HS-5 (cell line): ENCODE data around the gene SLC40A1.

Source experiments
- DNase-seq: peaks from one replicate; pipeline ENCODE4 v3.0.0-alpha.2; 2012; ENCODE audit warnings: low read depth

The SLC40A1 gene

DNA sequence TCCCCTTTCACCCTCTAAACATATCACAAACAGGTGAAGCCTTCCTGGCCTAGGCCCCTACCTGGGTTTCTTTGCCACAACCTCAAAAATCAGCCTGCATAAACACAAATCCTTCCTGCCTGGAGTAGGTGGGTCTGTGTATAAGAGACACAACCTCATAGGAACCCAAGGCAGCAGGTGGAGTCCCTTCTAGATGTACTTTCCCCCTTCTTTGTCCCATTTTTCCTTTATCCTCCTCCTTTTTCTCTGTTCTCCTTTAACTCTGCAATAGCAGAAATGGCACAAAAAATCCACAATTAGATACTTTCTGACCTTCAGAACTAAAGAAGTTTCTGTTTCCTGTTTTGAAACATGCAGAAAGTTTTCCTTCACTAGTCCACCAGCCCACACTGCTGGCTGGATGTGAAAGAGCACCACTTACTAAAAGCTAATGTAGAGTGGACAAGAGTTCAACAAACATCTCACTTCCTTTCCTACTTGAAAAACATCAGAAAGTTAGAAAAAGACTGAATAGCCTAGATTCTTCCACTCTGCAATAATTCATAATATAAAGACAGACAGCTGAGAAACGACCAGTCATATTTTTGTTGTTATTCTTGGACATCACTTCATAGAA lies 11.2 kb downstream of the SLC40A1 start:
- DNase-seq = no peak

DNA sequence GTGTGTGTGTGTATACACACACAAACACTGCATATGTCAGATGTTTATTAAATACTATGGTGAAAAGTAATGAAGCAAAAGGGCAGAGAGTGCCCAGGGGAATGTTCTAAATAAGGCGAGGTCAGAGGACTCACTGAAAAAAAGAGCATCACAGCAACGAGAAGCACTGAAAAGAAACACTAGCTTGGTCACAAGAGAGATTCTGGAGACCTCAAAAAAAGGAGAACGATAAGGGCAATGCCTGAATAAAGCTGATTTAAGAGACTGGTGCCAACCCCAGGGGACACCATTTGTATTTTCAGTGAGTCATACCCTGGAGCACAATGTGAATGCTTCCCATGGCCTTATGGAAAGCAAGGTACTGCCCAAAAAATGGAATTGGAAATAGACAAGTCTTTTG lies 14.5 kb downstream of the SLC40A1 start:
- DNase-seq = no peak

DNA sequence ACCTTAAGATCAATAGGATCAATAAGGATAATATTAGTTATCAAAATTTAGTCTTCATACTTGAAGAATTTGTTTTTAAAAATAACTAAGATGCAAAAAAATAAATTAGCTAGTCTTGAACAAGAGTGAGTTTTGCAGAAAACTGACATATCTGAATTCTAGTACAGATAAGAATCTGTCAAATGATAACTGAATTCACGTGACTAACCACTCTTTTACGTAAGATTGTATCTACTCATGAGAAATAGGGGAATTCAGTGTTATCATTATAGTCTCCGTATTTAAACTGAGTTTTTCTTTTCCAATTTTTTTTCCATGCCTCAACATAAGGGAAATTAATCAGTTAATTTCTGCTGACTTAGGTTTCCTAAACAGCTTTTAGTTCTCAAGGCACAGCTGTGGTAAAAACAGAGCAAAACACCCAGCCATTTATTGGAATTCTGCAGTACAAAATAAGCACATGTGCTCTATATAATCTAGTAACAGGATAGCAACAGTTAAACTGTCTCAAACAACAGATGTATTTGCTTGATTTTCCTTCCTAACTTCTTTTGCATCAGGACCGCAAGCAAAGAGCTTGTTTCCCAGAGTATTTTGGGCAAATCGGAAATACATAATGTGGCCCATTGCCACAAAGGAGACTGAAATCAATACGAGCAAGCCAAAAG lies 19.1 kb downstream of the SLC40A1 start:
- DNase-seq = no peak

GRCh38 chr2:189560273-189560586 lies 20.4 kb downstream of the SLC40A1 start:
- no peak for DNase-seq

DNA sequence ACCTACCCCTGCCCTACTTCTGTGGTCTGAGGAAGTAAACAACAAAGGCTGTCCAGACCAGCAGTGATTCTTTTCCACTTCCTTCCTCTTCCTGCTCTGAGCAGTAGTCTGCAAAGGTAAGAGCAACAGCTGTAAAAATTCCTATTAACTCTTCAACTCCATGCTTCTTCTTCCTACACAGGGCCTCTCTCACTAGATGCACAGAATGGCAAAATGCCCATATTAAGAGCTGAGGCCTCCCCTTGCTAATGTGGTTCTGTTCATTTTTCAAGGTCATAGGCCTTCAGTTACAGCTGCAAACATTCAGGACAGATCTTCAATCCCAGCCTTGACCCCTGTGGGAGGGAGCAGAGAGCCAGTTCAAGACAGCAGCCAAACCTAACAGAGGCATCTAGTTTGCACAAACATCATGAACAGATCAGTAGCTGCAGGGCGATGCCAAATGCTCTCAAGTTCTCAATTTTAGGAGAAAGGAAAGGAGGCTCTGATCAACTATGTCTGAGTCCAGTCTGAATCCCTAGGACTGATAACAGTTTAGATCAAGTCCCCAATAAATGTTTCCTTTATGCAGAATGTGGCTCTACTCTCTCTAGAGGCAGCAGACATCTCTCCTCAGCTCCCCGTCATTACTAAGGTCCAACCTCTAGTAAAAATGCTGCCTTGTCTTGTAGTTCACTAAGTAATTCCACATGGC lies 20.9 kb downstream of the SLC40A1 start:
- DNase-seq = no peak

GRCh38 chr2:189558516-189559272 lies 21.9 kb downstream of the SLC40A1 start:
- no peak for DNase-seq

- no peak for DNase-seq
Measured at GRCh38 chr2:189557373-189557772, 23.2 kb downstream of the SLC40A1 start.

GRCh38 chr2:189556526-189556925 lies 24.1 kb downstream of the SLC40A1 start:
- DNase-seq = no peak

- DNase-seq = no peak
Measured at GRCh38 chr2:189555232-189555631, 25.4 kb downstream of the SLC40A1 start.

DNA sequence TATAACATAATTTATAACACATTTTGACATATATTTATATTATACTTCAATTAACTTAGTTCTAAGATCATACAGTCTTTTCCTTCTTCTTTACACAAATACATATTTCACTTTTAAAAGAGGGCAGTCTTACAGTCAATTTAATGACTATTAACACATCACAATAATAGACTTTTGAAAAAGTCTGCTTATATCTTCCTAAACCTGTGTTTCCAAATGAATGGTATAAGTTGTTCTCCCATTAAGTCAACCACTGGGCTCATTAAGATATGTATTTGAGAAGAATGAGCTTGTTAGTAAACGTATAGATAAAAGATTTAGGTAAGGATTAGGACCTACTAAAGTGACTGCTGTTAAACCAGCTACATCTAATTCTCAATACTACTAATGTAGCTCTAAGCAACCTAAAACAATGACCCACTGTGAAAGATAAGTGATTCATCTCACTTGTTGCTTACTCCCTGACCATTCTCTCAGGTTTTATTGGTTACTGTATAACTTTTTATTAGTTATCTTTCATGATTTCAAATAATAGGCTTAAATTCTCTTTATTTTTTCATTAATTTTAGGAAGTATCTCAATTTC lies 27.0 kb downstream of the SLC40A1 start:
- no peak for DNase-seq

GRCh38 chr2:189552991-189553404 lies 27.6 kb downstream of the SLC40A1 start:
- no peak for DNase-seq

DNA sequence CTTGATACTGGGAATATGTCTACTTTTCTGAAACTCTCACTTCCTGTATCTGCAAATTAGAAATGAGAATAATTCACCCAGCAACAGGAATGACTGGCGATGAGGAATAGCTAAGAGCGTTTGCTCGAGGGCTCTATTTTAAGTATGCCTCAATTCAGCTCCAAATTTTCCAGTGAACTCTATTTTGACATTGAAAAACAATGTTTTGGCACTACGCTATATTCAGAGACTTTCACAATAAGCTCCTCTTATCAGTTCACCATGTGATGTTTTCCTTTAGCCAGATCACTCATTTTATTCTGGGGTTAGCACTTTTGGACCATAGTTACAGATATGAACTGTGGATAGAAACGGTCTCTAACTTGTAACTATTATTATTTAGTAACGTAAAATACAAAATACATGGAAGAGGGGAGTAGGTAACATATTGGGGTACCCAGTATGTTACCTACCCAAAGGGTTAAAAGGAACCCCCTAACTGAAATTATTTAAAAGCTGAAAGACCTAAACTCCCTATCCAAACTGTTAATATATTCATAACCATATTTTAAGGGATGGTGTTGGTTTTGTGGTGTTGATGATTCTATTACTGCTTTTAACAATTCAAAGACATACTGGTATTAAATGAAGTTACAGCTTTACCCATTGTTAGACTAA lies 28.1 kb downstream of the SLC40A1 start:
- no peak for DNase-seq

GRCh38 chr2:189551808-189552207 lies 28.8 kb downstream of the SLC40A1 start:
- no peak for DNase-seq

- no peak for DNase-seq
Measured at GRCh38 chr2:189549449-189549832, 31.1 kb downstream of the SLC40A1 start.

- no peak for DNase-seq
Measured at GRCh38 chr2:189548666-189549448, 31.7 kb downstream of the SLC40A1 start.

DNA sequence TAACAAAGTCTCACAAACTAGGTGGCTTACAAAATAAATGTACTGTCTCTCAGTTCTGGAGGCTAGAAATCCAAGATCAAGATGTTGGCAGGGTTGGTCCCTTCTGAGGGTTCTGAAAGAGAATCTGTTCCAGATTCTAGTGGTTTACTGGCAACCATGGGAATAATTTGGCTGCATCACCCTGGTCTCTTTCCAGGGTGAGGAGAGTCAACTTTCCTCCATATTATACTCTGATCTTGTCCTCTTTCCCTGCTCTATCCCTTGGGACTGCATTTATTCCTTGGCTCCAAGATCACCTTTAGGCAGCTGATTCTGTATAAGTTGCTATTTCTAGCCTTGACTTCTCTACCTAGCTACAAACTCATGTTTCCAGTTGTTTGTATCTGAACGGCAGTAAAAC lies 35.2 kb downstream of the SLC40A1 start:
- DNase-seq = no peak

DNA sequence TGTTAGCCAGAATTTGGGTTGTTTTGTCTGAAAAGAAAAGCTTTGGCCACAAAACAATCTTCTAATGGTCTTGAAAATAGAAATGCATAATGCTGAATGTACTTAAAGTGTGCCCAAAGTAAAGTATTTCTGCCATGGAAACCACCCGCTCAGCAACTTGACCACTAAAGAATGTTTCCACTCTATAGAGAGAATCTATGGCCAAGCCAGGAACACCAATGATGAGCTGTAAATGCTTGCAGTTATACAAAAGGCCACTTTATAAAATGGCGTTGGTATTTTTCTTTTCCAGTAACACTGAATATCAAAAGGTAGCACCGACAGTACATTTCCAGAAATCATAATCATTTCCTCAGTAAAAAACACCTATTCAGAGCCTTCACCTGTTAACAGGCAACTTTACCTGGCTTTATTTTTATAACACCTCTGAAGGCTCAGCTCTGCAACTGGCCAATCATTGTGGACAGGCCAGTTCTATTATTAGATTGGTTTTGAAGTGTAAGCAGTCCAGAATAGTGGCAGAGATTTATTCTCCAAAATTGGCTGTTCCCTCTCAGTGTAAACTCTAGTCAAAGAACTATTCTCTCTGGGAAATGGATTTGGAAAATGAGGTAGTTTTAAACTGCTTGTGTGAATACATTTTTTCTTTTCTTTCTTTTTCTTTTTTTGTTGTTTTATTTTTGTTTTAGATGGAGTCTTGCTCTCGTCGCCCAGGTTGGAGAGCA lies 36.1 kb downstream of the SLC40A1 start:
- no peak for DNase-seq

DNA sequence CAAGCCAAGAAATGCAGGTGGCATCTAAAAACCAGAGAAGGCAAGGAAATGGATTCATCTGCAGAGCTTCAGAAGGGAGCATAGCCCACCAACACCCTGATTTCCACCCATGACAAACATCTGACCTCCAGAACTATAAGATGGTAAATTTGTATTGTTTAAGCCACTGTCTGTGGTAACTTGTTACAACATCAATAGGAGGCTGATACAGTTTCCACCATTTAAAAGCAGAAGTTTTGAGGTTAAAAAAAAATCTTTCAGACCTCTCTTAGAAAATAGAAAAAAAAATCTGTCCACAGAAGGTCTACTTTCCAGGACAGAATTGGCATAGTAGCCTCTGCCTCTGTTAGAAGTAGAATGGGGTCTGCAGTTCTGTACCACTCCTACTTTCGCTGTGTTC lies 37.2 kb downstream of the SLC40A1 start:
- DNase-seq = no peak

DNA sequence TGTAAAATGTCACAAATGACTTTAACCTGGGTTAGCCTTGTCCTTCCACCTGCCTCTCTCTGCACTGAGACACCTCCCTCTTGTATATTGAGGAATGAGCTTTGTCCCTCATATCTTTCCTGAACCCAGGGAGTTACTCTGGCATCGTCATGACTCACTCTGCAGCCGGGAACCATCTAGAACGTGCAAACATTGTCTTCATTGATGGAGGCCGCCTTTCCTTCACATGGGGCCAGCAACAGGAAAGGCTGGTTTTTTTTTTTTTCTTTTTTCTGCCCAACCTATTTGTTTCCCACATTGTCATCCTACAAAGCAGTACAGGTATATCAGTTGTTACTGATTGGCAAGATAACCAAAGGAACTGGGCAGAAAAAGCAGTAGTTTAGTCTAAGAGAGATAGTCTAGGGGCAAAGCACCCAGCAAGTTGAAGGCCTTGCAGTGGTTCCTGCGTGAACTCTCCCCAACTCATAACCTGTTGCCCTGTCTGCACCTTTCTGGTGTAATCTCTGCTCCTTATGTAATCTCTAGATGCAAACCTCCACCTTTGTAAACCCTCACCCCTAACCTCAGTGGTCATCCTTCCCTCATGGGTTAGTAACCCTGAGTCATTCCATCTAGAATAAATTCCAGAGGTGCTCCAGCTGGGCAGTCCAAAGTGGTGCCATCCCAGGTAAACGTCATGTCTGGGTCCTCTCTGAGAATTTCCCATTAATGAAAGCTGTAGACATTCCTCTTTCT lies 38.3 kb downstream of the SLC40A1 start:
- no peak for DNase-seq

- DNase-seq = no peak
Measured at GRCh38 chr2:189541591-189541990, 39.0 kb downstream of the SLC40A1 start.
